ENCODE measurements around the gene DNAAF5.
A peak's percentile ranks its signal among the peaks of the same experiment; 100 is the strongest.

DNAAF5 gene

DNA sequence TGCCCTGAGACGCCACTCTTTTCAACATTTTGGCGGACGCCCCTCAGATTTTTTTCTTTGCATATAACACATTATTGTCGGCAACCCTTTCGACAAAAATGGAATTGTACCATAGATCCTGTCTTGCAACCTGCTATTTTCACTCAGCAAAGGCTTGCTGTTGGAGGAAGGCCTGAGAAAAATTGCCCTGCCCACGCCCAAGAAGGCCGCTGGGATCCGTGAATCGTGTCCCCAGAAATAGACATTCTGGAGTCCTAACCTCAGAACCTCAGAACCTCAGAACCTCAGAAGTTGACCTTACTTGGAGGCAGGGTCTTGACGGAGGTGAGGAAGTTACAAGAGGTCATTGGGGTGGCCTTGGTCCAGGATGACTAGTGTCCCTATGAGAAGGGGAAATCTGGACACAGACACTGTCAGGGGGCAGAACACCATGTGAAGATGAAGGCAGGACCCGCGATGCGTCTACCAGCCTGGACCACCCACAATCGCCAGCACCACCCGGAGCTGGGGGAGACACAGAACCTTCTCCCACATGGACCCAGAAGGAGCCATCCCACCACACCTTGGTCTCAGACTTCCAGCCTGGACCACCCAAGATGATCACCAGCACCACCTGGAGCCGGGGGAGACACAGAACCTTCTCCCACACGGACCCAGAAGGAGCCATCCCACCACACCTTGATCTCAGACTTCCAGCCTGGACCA is 19.1 kb upstream of the DNAAF5 start:
- no peak for DNase-seq

DNA sequence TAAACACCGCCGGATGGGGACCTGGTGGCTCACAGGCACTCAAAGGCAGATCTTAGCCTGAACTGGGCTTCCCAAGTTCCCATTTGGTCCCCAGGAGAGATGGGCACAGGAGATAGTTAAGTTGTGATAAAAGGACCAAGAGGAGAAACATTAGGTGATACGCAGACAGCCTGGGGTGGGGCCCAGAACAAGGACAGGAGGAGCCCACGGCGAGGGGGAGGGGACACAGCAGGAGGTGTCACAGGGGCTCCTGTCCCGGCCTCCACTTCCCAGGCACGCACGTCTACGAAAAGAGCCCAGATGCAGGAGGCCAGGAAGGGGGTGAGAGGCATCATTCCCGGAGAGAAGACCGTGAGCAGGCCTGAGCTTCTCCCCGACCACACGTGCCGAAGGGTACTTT is 16.3 kb upstream of the DNAAF5 start:
- DNase-seq = no peak

DNA sequence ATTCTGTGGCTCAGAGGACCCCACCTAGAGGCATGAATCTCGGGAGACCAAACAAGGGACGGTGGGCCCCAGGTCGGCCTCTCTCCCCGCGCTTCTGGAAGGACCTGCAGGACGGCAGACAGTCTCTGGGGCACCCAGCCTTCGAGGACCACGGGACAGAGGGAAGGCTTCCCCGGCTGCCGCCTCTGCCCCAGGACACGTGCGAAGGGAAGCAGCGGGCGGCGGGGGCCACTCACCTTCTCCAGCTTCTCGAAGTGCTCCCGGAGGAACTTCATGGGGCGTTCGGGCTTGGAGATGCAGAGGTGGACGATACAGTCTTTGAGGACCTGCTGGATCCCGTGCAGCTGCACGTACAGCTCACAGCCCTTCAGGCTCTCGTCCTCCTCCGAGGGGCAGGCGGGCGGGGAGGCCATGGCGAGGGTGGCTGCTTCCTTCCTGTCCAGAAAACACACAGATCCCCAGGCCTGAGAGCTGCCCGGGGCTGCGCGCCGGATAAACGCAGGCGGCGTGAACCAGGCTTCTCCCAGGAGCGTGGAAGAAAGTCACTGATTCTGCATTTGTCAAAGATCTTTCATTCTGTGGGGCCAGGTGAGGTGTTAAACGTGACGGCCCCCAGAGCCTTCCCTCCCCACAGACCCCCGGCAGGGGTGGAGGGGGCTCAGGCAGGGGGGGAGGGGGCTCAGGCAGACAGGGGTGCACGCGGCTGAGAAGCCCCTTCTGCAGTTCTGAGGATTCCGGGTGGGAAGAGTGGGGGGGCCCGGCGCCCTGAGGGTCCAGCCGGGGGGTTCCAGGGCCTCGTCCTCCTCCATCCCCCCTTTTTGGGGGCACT is 15.2 kb upstream of the DNAAF5 start:
- DNase-seq = no peak

DNA sequence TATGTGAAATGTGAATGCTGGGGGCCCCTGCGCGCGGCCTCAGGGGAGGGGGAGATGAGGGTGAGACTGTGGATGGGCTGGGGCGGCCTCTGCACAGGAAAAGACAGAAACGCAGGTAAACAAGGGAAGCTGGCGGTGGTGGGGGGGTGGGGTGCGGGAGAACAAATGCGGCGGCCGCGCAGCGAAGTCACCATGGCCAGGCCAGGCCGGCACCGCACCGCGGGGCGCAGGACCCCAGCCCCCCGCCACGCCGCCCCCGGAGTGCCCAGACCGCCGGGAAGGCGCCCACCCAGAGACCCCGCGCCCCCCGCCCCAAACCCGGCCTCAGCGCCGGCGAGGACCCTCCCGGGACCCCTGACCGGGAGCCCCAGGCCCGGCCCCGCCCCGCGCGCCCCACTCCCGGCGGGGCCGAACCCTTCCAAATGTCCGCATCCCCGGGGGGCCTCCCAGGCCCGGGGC is 14.5 kb upstream of the DNAAF5 start:
- DNase-seq = no peak

- no peak for DNase-seq
Observed at GRCh38 chr7:712381-713138, 13.9 kb upstream of the DNAAF5 start.

- DNase-seq = no peak
Observed at GRCh38 chr7:713139-713457, 13.4 kb upstream of the DNAAF5 start.

DNA sequence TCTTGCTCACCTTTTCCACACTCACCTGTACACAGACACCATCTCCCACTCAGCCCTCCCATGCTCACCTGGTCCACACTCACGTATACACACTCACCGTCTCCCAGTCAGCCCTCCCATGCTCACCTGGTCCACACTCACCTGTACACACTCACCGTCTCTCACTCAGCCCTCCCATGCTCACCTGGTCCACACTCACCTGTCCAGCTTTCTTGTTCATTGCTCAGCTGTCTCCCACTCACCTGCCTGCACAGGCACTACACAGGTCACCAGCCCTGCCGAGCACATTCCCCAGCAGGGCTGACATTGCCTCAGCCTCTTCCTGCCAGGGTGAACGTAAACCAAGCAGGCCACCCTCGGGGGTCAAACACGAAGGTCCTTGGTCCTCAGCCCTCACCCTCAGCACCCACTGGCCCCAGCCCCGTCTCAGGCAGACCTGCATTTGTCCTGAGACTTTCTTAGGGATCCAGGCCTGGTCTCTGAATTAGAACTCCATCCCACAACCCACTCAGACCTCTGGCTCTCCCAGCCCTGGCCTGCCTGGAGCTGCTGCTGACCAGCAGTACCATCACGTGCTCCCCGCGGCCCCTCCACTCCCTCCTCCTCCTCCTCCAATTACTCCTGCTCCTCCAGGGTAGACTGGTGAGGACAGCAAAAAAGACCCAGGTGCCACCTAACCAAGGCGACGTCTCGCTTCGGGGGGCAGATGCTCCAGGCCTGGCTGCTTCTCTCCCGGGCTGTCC is 12.8 kb upstream of the DNAAF5 start:
- DNase-seq = no peak

- DNase-seq = no peak
Observed at GRCh38 chr7:714251-714671, 12.2 kb upstream of the DNAAF5 start.

- no peak for DNase-seq
Observed at GRCh38 chr7:716222-716621, 10.3 kb upstream of the DNAAF5 start.

- no peak for DNase-seq
Observed at GRCh38 chr7:716636-717035, 9.9 kb upstream of the DNAAF5 start.

DNA sequence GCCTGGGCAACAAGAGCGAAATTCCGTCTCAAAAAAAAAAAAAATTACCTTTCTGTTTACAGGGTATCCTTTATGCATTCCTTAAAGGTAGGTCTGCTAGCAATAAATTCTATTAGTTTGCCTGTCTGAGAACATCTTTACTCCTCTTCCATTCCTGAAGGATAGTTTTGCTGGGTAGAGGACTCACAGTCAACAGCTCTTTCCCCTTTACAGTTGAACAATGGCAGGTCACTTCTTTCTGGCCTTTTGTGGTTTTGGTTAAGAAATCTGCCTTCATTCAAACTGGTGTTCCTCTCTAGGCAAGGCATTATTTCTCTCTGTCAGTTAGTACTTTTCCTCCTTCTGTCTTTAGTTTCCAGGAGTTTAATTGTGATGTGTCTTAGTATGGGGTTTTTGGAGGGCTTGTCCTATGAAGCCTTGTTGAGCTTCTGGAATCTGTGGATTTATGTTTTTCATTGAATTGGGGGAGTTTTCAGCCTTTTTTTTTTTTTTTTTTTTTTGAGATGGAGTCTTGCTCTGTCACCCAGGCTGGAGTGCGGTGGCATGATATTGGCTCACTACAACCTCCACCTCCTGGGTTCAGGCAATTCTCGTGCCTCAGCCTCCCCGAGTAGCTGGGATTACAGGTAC is 4.8 kb upstream of the DNAAF5 start:
- DNase-seq = no peak

GRCh38 chr7:723541-723940 is 3.0 kb upstream of the DNAAF5 start:
- no peak for DNase-seq

DNA sequence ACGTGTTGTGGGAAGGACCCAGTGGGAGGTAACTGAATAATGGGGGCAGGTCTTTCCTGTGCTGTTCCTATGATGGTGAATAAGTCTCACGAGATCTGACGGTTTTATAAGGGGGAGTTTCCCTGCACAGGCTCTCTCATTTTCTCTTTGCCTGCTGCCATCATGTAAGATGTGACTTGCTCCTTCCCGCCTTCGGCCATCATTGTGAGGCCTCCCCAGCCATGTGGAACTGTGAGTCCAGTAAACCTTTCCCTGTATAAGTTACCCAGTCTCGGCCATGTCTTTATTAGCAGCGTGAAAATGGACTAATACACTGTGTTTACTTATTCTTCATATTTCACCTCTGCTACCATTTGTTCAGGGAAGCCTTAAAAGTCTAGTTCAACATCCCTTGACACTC is 2.2 kb upstream of the DNAAF5 start:
- DNase-seq = no peak

DNA sequence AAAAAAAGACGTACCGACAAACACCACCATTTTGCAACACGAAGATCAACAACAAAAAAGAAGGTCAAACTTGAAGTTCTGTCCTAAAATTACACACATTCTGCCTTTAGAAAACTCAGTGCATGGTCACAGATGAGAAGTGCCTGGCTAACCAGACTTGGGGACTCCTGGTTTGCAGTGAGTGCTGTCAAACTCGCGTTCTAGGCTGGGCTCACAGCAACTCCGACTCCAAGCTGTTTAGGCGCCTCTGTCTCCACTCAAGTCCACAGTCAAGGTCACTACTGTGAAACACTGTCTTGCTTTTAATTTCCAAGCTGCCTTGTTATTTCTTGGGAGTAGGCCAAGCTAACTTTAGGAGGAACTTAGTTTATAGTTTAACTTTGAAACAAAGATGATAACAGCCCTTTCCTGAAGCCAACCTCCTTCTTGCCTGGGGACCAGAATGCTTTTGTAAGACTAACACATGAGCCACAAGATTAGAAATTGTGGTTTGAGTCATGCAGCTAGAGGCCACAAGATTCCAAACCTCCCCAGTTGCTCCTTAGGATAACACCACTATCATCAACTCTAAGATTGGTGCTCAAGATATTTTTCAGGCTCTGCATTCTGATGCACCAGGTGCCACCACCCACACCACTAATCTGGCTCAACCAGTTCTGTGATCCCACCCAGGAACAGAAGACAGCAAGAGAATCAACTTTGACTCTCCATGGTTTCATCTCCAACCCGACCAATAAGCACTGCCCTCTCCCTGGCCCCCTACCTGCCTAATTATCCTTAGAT is 1.1 kb upstream of the DNAAF5 start:
- DNase-seq = no peak

- DNase-seq = no peak
Observed at GRCh38 chr7:726854-727103, 280 bp downstream of the DNAAF5 start.

DNA sequence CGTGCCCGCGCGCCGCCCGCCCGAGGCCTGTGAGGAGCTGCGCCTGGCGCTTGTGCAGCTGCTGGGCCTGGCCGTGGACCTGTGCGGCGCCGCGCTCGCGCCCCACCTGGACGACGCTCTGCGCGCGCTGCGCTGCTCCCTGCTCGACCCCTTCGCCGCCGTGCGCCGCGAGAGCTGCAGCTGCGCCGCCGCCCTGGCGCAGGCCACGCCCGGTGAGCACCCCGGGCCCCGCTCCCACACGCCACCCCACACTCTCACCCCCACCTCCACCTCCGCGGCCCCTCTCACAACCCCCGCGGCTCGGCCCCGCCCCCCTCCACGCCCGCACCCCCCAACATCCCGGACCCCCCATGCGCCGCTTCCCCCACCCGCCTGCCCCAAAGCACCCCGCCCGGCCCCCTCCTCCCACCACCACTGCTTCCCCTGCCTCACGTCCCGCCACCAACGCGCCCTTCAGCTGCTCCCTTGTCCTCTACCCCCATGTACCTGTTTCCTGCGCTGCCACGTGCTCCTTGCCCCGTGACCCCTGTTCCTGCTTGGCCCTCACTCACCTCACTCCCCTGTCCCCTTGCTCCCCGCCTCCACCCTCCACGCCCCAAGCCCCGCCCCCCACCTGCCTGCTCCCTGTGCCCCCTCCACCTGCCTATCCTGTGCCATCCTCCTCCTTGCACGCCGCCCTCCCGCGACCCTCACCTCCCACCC is 756 bp downstream of the DNAAF5 start, which contains the start of gene PRKAR1B:
Gene PRKAR1B (minus strand): TSS at position 178 of the 702 bp plus-strand sequence. CDS start 15,776 bp downstream, outside the sequence.
- peak in 1 of 4 experiments; percentile 35 for DNase-seq

DNA sequence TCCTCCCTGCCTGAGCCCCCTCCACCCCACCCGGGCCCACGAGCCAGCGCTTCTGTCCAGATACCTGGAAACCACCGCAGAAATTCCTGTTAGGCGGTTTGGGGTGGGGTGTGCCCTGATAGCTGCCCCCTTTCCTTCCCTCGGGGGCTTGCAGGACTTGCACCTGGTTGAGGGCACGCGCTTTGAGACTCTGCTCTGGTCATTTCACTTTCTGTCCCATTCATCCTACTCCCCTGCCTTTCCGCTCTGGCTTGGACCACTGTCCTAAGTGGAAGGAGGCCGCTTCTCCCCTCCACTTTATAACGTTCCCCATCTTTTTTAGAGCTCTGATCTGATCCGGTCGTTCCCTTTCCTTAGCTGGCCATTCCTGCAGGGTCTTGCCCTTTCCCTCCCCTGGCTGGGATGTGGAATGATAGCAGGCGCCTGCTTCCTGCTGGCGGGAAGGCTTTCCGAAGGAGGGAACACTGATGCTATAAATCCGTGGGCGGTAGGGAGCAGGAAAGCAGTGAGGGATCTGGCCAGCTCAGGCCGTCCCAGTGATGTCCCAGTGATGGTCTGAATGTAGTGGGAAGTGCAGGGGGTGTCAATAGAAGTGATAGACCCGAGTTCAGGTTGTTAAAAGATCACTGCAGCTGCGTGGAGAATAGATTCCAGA is 1.4 kb downstream of the DNAAF5 start:
- no peak for DNase-seq

GRCh38 chr7:728602-729001 is 2.1 kb downstream of the DNAAF5 start:
- no peak for DNase-seq

DNA sequence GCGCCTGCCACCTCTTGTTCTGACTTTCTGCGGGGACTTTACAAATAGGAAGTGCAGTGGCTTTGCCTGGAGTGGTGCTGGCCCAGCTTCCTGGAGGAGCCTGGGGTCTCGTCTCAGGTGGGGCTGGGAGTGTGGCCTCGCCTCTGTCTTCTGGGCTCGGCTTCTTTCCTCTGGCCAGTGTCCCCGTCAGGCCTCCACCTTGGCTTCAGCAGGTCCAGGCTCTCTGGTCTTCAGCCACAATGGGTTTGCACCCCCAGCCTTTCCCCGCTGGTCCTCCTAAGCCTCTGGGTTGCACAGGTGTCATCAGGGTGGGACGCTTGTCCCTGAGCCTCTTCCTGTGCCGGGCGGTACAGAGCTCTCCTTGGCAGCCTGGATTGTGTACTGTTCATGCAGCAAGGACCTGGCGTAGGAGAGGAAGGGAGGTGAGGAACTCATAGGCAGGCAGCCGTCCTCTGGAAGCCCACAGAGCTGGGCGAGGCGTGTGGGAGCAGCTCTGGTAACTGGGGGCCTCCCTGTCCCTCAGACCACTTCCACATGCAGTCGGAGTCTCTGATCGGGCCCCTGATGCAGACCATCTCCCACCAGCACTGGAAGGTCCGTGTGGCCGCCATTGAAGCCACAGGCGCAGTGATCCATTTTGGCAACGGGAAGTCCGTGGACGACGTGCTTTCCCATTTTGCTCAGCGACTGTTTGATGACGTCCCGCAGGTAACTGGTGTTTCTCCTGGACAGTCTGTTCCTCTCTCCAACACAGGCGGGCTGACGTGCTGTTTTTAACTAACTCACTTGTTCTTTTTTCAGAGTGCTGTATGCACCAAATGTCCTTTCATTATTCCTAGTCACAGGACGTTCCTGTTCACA is 2.9 kb downstream of the DNAAF5 start:
- no peak for DNase-seq
